H9 (cell line): Measurements from ENCODE around the gene NR0B2. TPM values are rescaled to one million over a fixed set of nuclear protein-coding genes. Genes with fewer than 3 reads are reported as not detected.

Experiments
- DNase-seq: peaks from one replicate; pipeline ENCODE4 v3.0.0-alpha.2; 2017
- H2AFZ ChIP-seq: one replicate; pipeline ENCODE4 v1.6.1; 2013; ENCODE audit warnings: mild to moderate bottlenecking, low read length, control low read depth, moderate library complexity
- H2AK5ac ChIP-seq: 2 replicates; pipeline ENCODE4 v1.6.1; 2013; ENCODE audit warnings: low read length, control low read depth, mixed read lengths; ENCODE audit not compliant: insufficient read length
- H2BK120ac ChIP-seq: one replicate; pipeline ENCODE4 v1.6.1; 2013; ENCODE audit warnings: low read depth, mild to moderate bottlenecking, low read length, control low read depth, inconsistent platforms; ENCODE audit not compliant: poor library complexity, severe bottlenecking
- H2BK12ac ChIP-seq: 2 replicates; pipeline ENCODE4 v1.6.1; 2013; ENCODE audit warnings: low read length, control low read depth, mixed read lengths, low read depth; ENCODE audit not compliant: insufficient read length
- H2BK15ac ChIP-seq: 2 replicates; pipeline ENCODE4 v1.6.1; 2013; ENCODE audit warnings: low read depth, low read length, control low read depth
- H2BK20ac ChIP-seq: one replicate; pipeline ENCODE4 v1.6.1; 2013; ENCODE audit warnings: low read depth, mild to moderate bottlenecking, low read length, control low read depth, inconsistent platforms; ENCODE audit not compliant: poor library complexity, severe bottlenecking
- H2BK5ac ChIP-seq: 2 replicates; pipeline ENCODE4 v1.6.1; 2013; ENCODE audit warnings: low read length, control low read depth, mixed read lengths; ENCODE audit not compliant: insufficient read length
- H3K14ac ChIP-seq: 2 replicates; pipeline ENCODE4 v1.6.1; 2013; ENCODE audit warnings: low read length, control low read depth; ENCODE audit not compliant: insufficient read depth
- H3K18ac ChIP-seq: 2 replicates; pipeline ENCODE4 v1.6.1; 2013; ENCODE audit warnings: low read depth, mild to moderate bottlenecking, mixed read lengths, low read length, control low read depth; ENCODE audit not compliant: insufficient read length
- H3K23ac ChIP-seq: 2 replicates; pipeline ENCODE4 v1.6.1; 2013; ENCODE audit warnings: low read length, control low read depth, mixed read lengths, low read depth; ENCODE audit not compliant: insufficient read length
- H3K23me2 ChIP-seq: 2 replicates; pipeline ENCODE4 v1.6.1; 2013; ENCODE audit warnings: low read depth, mild to moderate bottlenecking, mixed read lengths, low read length, control low read depth; ENCODE audit not compliant: insufficient read length, poor library complexity, severe bottlenecking
- H3K27ac ChIP-seq: 2 replicates; pipeline ENCODE4 v1.5.1; 2013; ENCODE audit warnings: low read length, control low read depth, mixed read lengths, low read depth; ENCODE audit not compliant: insufficient read length
- H3K27me3 ChIP-seq: 2 replicates; pipeline ENCODE4 v1.6.1; 2013; ENCODE audit warnings: low read length, control low read depth, inconsistent platforms; ENCODE audit not compliant: insufficient read depth
- H3K4ac ChIP-seq: 2 replicates; pipeline ENCODE4 v1.6.1; 2013; ENCODE audit warnings: low read depth, mild to moderate bottlenecking, control low read depth, inconsistent platforms, low read length, moderate library complexity
- H3K4me1 ChIP-seq: 2 replicates; pipeline ENCODE4 v1.6.1; 2013; ENCODE audit warnings: low read length, control low read depth, inconsistent platforms; ENCODE audit not compliant: insufficient read depth
- H3K4me2 ChIP-seq: 2 replicates; pipeline ENCODE4 v1.6.1; 2013; ENCODE audit warnings: low read length, control low read depth, mixed read lengths; ENCODE audit not compliant: insufficient read length, insufficient read depth
- H3K56ac ChIP-seq: 2 replicates; pipeline ENCODE4 v1.6.1; 2013; ENCODE audit warnings: low read depth, mild to moderate bottlenecking, mixed read lengths, low read length, control low read depth; ENCODE audit not compliant: insufficient read length
- H3K79me1 ChIP-seq: 2 replicates; pipeline ENCODE4 v1.6.1; 2013; ENCODE audit warnings: low read depth, mild to moderate bottlenecking, moderate library complexity, low read length, control low read depth, inconsistent platforms; ENCODE audit not compliant: insufficient read depth, poor library complexity, severe bottlenecking
- H3K79me2 ChIP-seq: 2 replicates; pipeline ENCODE4 v1.6.1; 2013; ENCODE audit warnings: low read length, control low read depth, inconsistent platforms; ENCODE audit not compliant: insufficient read depth
- H3K9ac ChIP-seq: 2 replicates; pipeline ENCODE4 v1.6.1; 2013; ENCODE audit warnings: low read length, control low read depth, mixed read lengths; ENCODE audit not compliant: insufficient read length; ENCODE audit errors: extremely low read depth
- H3K9me3 ChIP-seq: one replicate; pipeline ENCODE4 v1.6.1; 2013; ENCODE audit warnings: low read depth, low read length, inconsistent platforms; ENCODE audit not compliant: control insufficient read depth
- H3T11ph ChIP-seq: one replicate; pipeline ENCODE4 v1.6.1; 2013; ENCODE audit warnings: mild to moderate bottlenecking, low read length, control low read depth, inconsistent platforms
- H4K20me1 ChIP-seq: one replicate; pipeline ENCODE4 v1.6.1; 2013; ENCODE audit not compliant: control insufficient read depth, insufficient read length, insufficient read depth
- H4K5ac ChIP-seq: 2 replicates; pipeline ENCODE4 v1.6.1; 2013; ENCODE audit warnings: low read depth, mild to moderate bottlenecking, mixed read lengths, low read length, control low read depth; ENCODE audit not compliant: insufficient read length
- H4K8ac ChIP-seq: replicated peaks from 2 replicates; pipeline ENCODE4 v1.6.1; 2013; ENCODE audit warnings: low read length, control low read depth, mixed read lengths, low read depth; ENCODE audit not compliant: insufficient read length
- H4K91ac ChIP-seq: 2 replicates; pipeline ENCODE4 v1.6.1; 2013; ENCODE audit warnings: low read depth, mild to moderate bottlenecking, moderate library complexity, mixed read lengths, low read length, control low read depth; ENCODE audit not compliant: insufficient read length
- H3K27ac Mint-ChIP-seq, 3 experiments: 2 replicates in 2 of 3; 3 replicates in 1 of 3; pipeline ENCODE4 v1.8.0; 2020 to 2021; ENCODE audit warnings: mixed read lengths in 3 of 3, mild to moderate bottlenecking in 1 of 3, moderate library complexity in 1 of 3
- H3K27me3 Mint-ChIP-seq: 2 replicates; pipeline ENCODE4 v1.8.0; 2021; ENCODE audit warnings: low read depth, mild to moderate bottlenecking, moderate library complexity, mixed read lengths
- H3K36me3 Mint-ChIP-seq, 3 experiments: 2 replicates in 2 of 3; 3 replicates in 1 of 3; pipeline ENCODE4 v1.8.0; 2020 to 2021; ENCODE audit warnings: low read depth in 3 of 3, mixed read lengths in 3 of 3; ENCODE audit not compliant: insufficient read depth in 1 of 3
- H3K4me1 Mint-ChIP-seq, 2 experiments: 2 replicates each; pipeline ENCODE4 v1.8.0; 2020; ENCODE audit warnings: mixed read lengths in 2 of 2
- H3K4me3 Mint-ChIP-seq, 2 experiments: 2 replicates in 1 of 2; 3 replicates in 1 of 2; pipeline ENCODE4 v1.8.0; 2020 to 2021; ENCODE audit warnings: mild to moderate bottlenecking in 2 of 2, mixed read lengths in 2 of 2, moderate library complexity in 1 of 2
- H3K9me3 Mint-ChIP-seq, 2 experiments: 2 replicates in 1 of 2; 3 replicates in 1 of 2; pipeline ENCODE4 v1.8.0; 2020; ENCODE audit warnings: mild to moderate bottlenecking in 2 of 2, mixed read lengths in 2 of 2, moderate library complexity in 1 of 2
- WGBS: extraction: QIAGEN DNeasy Blood & Tissue Kit; methylation state at CpG from one replicate; pipeline ENCODE4 v1.1.7; 2013; ENCODE audit warnings: missing lambda C conversion rate, low lambda C conversion rate, mixed read lengths; ENCODE audit not compliant: insufficient read length; ENCODE audit errors: extremely low coverage; 5-methylcytosine and 5-hydroxymethylcytosine counted together
- total RNA-seq: library from RNA; stranded (reverse); gene quantifications from 2 replicates; pipeline ENCODE4 v1.2.1, GENCODE V29; 2021
- TF ChIP-seq, protein P1 (sequence below): fragments of 200-600 bp; sonication (generic); conservative IDR thresholded peaks from 3 replicates; pipeline ENCODE4 v1.8.0; 2021; ENCODE audit warnings: antibody characterized with exemption, mild to moderate bottlenecking

Gene NR0B2
- total RNA-seq, 1 experiment from 2014 or later: not detected

DNA sequence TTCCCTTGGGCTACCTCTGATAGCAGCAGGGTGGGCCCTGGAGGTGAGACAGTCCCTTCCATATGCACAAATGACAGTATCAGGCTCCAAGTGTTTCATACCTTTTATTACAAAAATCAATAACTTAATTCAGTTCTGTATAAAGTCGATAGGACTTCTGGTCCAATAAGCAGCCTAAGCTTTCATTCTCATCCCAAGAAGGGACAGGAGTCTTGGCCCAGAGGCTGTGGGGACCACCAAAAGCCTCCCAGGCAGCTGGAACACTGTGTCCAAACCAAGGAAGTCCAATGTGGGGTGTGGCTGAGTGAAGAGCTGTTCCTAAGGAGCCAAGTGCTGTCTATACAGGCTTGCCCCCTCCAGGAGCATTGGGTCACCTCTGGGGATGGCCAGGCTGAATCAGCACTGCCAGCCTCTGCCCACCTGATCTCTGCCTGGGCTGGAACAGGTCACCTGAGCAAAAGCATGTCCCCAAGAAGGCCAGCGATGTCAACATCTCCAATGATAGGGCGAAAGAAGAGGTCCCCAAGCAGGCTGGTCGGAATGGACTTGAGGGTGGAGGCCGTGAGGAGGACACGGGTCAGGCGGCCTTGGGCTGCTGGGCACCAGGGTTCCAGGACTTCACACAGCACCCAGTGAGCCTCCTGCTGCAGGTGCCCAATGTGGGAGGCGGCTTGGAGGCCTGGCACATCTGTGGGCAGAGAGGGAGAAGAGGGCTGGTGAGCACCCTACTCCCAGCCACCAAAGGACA, 2.2 kb downstream of the NR0B2 start:
- no peak overlapping the region for H2BK120ac ChIP-seq
- no peaks in the 10 kb centered on the region for H3K4me1 ChIP-seq
- H4K91ac ChIP-seq: no peak overlapping the region
- H3K27ac ChIP-seq: no peak overlapping the region
- no peak overlapping the region for H3K4ac ChIP-seq
- H4K20me1 ChIP-seq: no peaks in the 10 kb centered on the region
- H2AFZ ChIP-seq: no peak overlapping the region
- no peak overlapping the region for H4K8ac ChIP-seq
- peaks cover 8% of the 10 kb centered on the region for H3K27me3 Mint-ChIP-seq
- H3K36me3 Mint-ChIP-seq: no peaks in the 10 kb centered on the region
- H4K5ac ChIP-seq: no peak overlapping the region
- no peaks in the 10 kb centered on the region for H3K9me3 ChIP-seq
- no peak overlapping the region for H2BK15ac ChIP-seq
- H3K56ac ChIP-seq: no peak overlapping the region
- H3K23ac ChIP-seq: no peak overlapping the region
- H2AK5ac ChIP-seq: no peak overlapping the region
- H2BK5ac ChIP-seq: no peak overlapping the region
- no peaks in the 10 kb centered on the region for H3K79me2 ChIP-seq
- H3K27me3 ChIP-seq: no peaks in the 10 kb centered on the region
- H3K9me3 Mint-ChIP-seq: no peaks in the 10 kb centered on the region
- H3K4me2 ChIP-seq: no peak overlapping the region
- TF ChIP-seq, protein P1, sequence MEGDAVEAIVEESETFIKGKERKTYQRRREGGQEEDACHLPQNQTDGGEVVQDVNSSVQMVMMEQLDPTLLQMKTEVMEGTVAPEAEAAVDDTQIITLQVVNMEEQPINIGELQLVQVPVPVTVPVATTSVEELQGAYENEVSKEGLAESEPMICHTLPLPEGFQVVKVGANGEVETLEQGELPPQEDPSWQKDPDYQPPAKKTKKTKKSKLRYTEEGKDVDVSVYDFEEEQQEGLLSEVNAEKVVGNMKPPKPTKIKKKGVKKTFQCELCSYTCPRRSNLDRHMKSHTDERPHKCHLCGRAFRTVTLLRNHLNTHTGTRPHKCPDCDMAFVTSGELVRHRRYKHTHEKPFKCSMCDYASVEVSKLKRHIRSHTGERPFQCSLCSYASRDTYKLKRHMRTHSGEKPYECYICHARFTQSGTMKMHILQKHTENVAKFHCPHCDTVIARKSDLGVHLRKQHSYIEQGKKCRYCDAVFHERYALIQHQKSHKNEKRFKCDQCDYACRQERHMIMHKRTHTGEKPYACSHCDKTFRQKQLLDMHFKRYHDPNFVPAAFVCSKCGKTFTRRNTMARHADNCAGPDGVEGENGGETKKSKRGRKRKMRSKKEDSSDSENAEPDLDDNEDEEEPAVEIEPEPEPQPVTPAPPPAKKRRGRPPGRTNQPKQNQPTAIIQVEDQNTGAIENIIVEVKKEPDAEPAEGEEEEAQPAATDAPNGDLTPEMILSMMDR: no peak
- no peak overlapping the region for H3K4me3 Mint-ChIP-seq
- H3K27ac Mint-ChIP-seq: no peak overlapping the region
- H2BK12ac ChIP-seq: no peak overlapping the region
- no peak overlapping the region for H2BK20ac ChIP-seq
- no peak overlapping the region for H3K9ac ChIP-seq
- no CpG with 5 or more reads among the region's 8 CpGs for WGBS
- no peak for DNase-seq
- no peak overlapping the region for H3K14ac ChIP-seq
- H3T11ph ChIP-seq: no peak overlapping the region
- H3K18ac ChIP-seq: no peak overlapping the region
- no peaks in the 10 kb centered on the region for H3K4me1 Mint-ChIP-seq
- peaks cover 3% of the 10 kb centered on the region for H3K23me2 ChIP-seq
- H3K79me1 ChIP-seq: no peaks in the 10 kb centered on the region
